Heart left ventricle (tissue), 16 donors: ENCODE measurements around the gene FTO. TPM values are rescaled to one million over a fixed set of nuclear protein-coding genes. Genes with fewer than 3 reads are reported as not detected.

ENCODE experiments used
- ATAC-seq, 4 donors: fragments of 200-7000 bp; cut with Tn5 transposase; one replicate each; pipeline ENCODE4 v1.9.1; 2020 to 2022; ENCODE audit warnings: moderate library complexity in 4 of 4, mild to moderate bottlenecking in 3 of 4, moderate number of reproducible peaks in 1 of 4
- DNase-seq, 5 donors: peaks; one replicate each; pipeline ENCODE4 v3.0.0-alpha.2; 2020
- H3K27ac ChIP-seq, 12 donors: fragments of 200-600 bp; sonication (generic) in 4 of 12; one replicate each; pipeline versions ENCODE4 v1.5.0 to v1.8.0; 2016 to 2022; ENCODE audit warnings: mild to moderate bottlenecking in 2 of 12
- H3K27me3 ChIP-seq, 9 donors: fragments of 200-600 bp; sonication (generic) in 2 of 9; one replicate each; pipeline versions ENCODE4 v1.5.1 to v1.8.0; 2016 to 2022; ENCODE audit warnings: mild to moderate bottlenecking in 3 of 9
- H3K36me3 ChIP-seq, 9 donors: fragments of 200-600 bp; sonication (generic) in 2 of 9; one replicate each; pipeline versions ENCODE4 v1.5.0 to v1.8.0; 2018 to 2022; ENCODE audit warnings: mild to moderate bottlenecking in 2 of 9
- H3K4me1 ChIP-seq, 12 donors: fragments of 200-600 bp; sonication (generic) in 4 of 12; one replicate each; pipeline versions ENCODE4 v1.5.0 to v1.8.0; 2016 to 2022; ENCODE audit warnings: mild to moderate bottlenecking in 3 of 12
- H3K4me3 ChIP-seq, 12 donors: fragments of 200-600 bp; sonication (generic) in 4 of 12; one replicate each; pipeline versions ENCODE4 v1.5.0 to v1.8.0; 2017 to 2022; ENCODE audit warnings: mild to moderate bottlenecking in 9 of 12, moderate library complexity in 4 of 12
- H3K9me3 ChIP-seq, 12 donors: fragments of 200-600 bp; sonication (generic) in 4 of 12; one replicate each; pipeline versions ENCODE4 v1.5.0 to v1.8.0; 2016 to 2022; ENCODE audit warnings: mild to moderate bottlenecking in 1 of 12
- POLR2A ChIP-seq, 2 donors: fragments of 450-650 bp; IDR thresholded peaks; one replicate each; pipeline ENCODE4 v1.6.1; 2017; ENCODE audit warnings: antibody characterized with exemption in 2 of 2, mild to moderate bottlenecking in 2 of 2, moderate library complexity in 2 of 2
- WGBS, 4 donors: extraction: QIAGEN DNeasy Blood & Tissue Kit in 2 of 4; methylation state at CpG; one replicate each; pipeline versions ENCODE4 v1.1.5 to v1.1.7; 2013 to 2018; 5-methylcytosine and 5-hydroxymethylcytosine counted together
- intact Hi-C, 10 donors: fragments of 100-400 bp; cut with DNase I; formaldehyde crosslinking; loops; one replicate each; pipeline versions ENCODE4 v1.11.1 to v1.14.2; 2022
- polyA plus RNA-seq, 2 donors: library from polyadenylated mRNA; stranded (reverse); fragments of 200-250 nt; gene quantifications; one replicate each; pipeline ENCODE4 v1.2.3, GENCODE V29; 2013
- total RNA-seq, 9 donors: library from RNA; depleted of rRNA in 2 of 9; stranded (reverse); fragments of >200 nt in 2 of 9; fragmentation: NEBNext Ultra II Directional in 3 of 9; extraction: Animal tissue kit (Norgen Biotek cat#: 25700) in 3 of 9; gene quantifications; one replicate each; pipeline versions ENCODE4 v1.1.0 to v1.2.4, GENCODE V29; 2016 to 2023
- TF ChIP-seq, protein P1 (sequence below), 12 donors: fragments of 200-600 bp; sonication (generic) in 4 of 12; IDR thresholded peaks; one replicate each; pipeline versions ENCODE4 v1.5.0 to v1.8.0; 2018 to 2022; ENCODE audit warnings: antibody characterized with exemption in 12 of 12, mild to moderate bottlenecking in 5 of 12
- donor health status: ischemic (EF 13 %, LVEDD 7.1; RV severe dilation, severe dysfunction).
- donor health status: healthy with polysubstance abuse.
- donor health status: DM: no; HTN: yes; CAD: no.
- donor health status: DM: no; HTN: no; CAD: no.
- donor health status: ischemic (EF 25% LVEDD 6.9; RV normal size, moderate dysfunction).
- donor health status: ischemic (EF 25% LVEDD 5.7; RV mildly dilated, moderate dysfunction).
- donor health status: healthy.
- donor health status: DM: yes; HTN: yes; CAD: no.
- donor health status: ischemic (EF 35%, LVEDD 5.7; RV mildly dilated, moderate dysfunction).
- donor health status: nonischemic (EF 11% LVEDD 7.7; RV severe dilation, severe dysfunction).
- donor health status: DM: yes; HTN: yes; CAD: no.
- donor health status: PGD.
- donor health status: ischemic (EF 29% LVEDD 5.4; RV normal size, mild dysfunction).
- donor health status: nonischemic (EF 23%, LVEDD 6.1; RV moderate dilation, normal function).

The FTO gene
- total and polyA plus RNA-seq, 11 donors, result 11.8 to 105 (median 86.8) TPM

DNA sequence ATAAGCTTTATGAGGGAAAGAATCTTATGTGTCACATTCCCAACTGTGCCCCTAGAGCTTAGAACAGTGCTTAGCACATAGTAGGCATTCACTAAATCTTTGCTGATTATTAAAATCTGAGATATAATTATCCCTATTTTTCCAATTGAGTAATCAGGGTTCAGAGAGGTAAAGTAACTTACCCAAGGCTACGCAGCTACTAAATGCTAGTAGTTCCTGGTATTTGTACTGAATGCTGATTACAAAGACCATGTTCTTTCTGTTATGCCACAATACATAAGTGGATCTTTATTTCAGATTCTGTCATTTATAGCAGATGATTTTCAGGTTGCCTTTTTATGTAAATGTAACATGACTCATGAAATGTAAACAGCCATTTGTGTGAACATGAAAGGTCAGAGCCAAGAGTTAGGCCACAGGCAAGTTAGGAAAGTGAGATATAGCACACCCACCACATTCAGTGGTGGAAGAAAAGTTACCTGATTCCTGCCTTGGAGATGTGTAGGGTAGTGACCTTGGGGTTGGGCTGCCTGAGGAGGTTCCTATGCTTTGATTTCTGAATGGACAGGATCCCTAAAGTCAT, 77.2 kb downstream of the FTO start:
- ATAC-seq, result no peak
- H3K4me1 ChIP-seq, result peaks cover 0 to 33% (median 4%) of the 10 kb centered on the region in 12 donors
- WGBS, 4 donors, result 97 to 100% (median 99%) methylated on average over 1 of the region's 1 CpG
- H3K4me3 ChIP-seq, result no peak overlapping the region
- no peaks in the 10 kb centered on the region for H3K36me3 ChIP-seq
- H3K27ac ChIP-seq, result no peak overlapping the region
- TF ChIP-seq POLR2A (IDR thresholded peaks at IDR 0.05), result no peak
- TF ChIP-seq, protein P1, sequence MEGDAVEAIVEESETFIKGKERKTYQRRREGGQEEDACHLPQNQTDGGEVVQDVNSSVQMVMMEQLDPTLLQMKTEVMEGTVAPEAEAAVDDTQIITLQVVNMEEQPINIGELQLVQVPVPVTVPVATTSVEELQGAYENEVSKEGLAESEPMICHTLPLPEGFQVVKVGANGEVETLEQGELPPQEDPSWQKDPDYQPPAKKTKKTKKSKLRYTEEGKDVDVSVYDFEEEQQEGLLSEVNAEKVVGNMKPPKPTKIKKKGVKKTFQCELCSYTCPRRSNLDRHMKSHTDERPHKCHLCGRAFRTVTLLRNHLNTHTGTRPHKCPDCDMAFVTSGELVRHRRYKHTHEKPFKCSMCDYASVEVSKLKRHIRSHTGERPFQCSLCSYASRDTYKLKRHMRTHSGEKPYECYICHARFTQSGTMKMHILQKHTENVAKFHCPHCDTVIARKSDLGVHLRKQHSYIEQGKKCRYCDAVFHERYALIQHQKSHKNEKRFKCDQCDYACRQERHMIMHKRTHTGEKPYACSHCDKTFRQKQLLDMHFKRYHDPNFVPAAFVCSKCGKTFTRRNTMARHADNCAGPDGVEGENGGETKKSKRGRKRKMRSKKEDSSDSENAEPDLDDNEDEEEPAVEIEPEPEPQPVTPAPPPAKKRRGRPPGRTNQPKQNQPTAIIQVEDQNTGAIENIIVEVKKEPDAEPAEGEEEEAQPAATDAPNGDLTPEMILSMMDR (IDR thresholded peaks at IDR 0.05), result no peak
- intact Hi-C loops, result loop anchor here in 1 of 10 donors (10.0 kb wide), 1 partner anchor 284 kb away; no protein-coding TSS in a partner anchor
- no peaks in the 10 kb centered on the region for H3K27me3 ChIP-seq
- peaks cover 0 to 6% (median 0%) of the 10 kb centered on the region in 12 donors for H3K9me3 ChIP-seq
- no peak for DNase-seq

DNA sequence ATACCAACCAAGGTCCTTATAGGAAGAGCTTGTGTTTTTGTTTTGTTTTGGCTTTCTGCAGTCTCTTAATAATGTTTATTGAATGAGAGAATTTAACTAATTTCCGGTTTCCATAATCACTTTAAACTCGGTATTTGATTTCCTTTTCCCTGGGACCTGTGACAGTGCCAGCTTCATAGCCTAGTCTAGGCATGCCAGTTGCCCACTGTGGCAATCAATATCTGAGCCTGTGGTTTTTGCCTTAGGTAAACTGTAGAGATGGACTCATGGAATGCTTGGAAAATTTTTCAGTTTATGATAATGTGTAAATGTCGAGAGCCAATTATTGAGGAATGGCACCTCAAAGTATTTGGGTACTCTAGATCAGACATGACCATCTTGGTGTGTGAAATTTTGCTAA, 78.2 kb downstream of the FTO start:
- Histone ChIP-seq H3K4me1 (peaks cover 0 to 23% (median 0%) of the 10 kb centered on the region in 12 donors), H3K9me3 (no peaks in the 10 kb centered on the region), H3K27me3 (no peaks in the 10 kb centered on the region), H3K27ac (no peak overlapping the region), H3K36me3 (no peaks in the 10 kb centered on the region), H3K4me3 (no peak overlapping the region)
- TF ChIP-seq, protein P1 (IDR thresholded peaks at IDR 0.05), result no peak
- TF ChIP-seq POLR2A (IDR thresholded peaks at IDR 0.05), result no peak
- DNase-seq, result no peak
- no peak for ATAC-seq
- 90 to 94% (median 93%) methylated on average over 3 of the region's 3 CpGs for WGBS, 4 donors
- intact Hi-C loops, result loop anchor here in 1 of 10 donors (10.0 kb wide), 1 partner anchor 283 kb away; no protein-coding TSS in a partner anchor

DNA sequence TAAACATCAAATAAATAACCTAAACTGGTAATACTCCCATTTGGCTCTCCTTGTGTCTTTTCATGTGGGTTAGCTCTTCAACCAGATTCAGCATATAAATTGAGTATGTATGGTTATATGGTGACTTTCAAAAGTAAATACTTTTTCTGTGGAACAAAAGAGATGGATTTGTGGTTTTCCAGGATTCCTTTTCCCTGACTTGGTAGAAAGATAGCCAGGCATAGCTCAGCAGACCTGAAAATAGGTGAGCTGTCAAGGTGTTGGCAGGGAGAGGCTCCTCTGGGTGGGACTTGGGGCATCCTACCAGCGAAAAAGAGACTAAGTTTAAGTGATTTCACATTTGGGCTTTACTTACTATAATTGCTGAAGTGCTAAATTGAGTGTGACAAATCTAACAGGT, 80.3 kb downstream of the FTO start:
- intact Hi-C loops, result loop anchor here in 1 of 10 donors (10.0 kb wide), 1 partner anchor 281 kb away; no protein-coding TSS in a partner anchor
- no peak for ATAC-seq
- H3K36me3 ChIP-seq, result no peaks in the 10 kb centered on the region
- no peak for TF ChIP-seq POLR2A (IDR thresholded peaks at IDR 0.05)
- TF ChIP-seq, protein P1 (IDR thresholded peaks at IDR 0.05), result no peak
- H3K27ac ChIP-seq, result no peak overlapping the region
- 88 to 97% (median 92%) methylated on average over 1 of the region's 1 CpG for WGBS, 4 donors
- no peaks in the 10 kb centered on the region for H3K27me3 ChIP-seq
- peaks cover 0 to 16% (median 0%) of the 10 kb centered on the region in 12 donors for H3K4me1 ChIP-seq
- no peak overlapping the region for H3K4me3 ChIP-seq
- no peak for DNase-seq
- no peaks in the 10 kb centered on the region for H3K9me3 ChIP-seq

DNA sequence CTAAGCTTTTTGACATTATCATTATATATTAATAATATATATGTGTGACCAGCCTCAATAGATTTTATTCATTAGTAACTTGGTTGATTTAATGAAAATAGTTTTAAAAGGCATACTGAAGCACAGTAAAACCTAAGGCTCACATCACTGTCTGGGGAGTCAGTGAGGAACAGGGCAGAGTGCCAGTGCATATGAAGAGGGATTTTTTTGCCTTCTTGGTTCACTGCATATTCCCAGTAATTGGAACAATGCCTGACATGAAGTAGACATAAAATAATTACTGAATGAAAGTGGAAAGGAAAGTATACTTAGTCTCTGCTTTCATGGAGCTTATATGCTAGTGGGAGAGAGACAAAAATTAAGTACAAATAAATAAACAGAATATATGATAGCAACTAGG, 81.1 kb downstream of the FTO start:
- ATAC-seq (no peak), DNase-seq (no peak)
- no peaks in the 10 kb centered on the region for H3K36me3 ChIP-seq
- intact Hi-C loops, result loop anchor here in 1 of 10 donors (10.0 kb wide), 1 partner anchor 280 kb away; no protein-coding TSS in a partner anchor
- no peak for TF ChIP-seq POLR2A (IDR thresholded peaks at IDR 0.05)
- TF ChIP-seq, protein P1 (IDR thresholded peaks at IDR 0.05), result no peak
- H3K4me3 ChIP-seq, result no peak overlapping the region
- no peaks in the 10 kb centered on the region for H3K9me3 ChIP-seq
- H3K27me3 ChIP-seq, result no peaks in the 10 kb centered on the region
- no peak overlapping the region for H3K27ac ChIP-seq
- H3K4me1 ChIP-seq, result peaks cover 0 to 12% (median 0%) of the 10 kb centered on the region in 12 donors
